Effector memory CD4-positive, alpha-beta T cell (primary cell): Measurements from ENCODE around the gene PLXDC2.

ENCODE experiments used
- DNase-seq, 3 donors: peaks; one replicate each; pipeline ENCODE4 v3.0.0-alpha.2; 2020
- H3K27ac ChIP-seq: 2 replicates; pipeline ENCODE4 v1.7.0; 2013; ENCODE audit warnings: mild to moderate bottlenecking, low read length, moderate library complexity; ENCODE audit not compliant: insufficient read depth, poor library complexity, severe bottlenecking
- H3K27me3 ChIP-seq: replicated peaks from 2 replicates; pipeline ENCODE4 v1.7.0; 2013; ENCODE audit warnings: mild to moderate bottlenecking, low read length; ENCODE audit not compliant: insufficient read depth, control insufficient read depth, poor library complexity, severe bottlenecking
- H3K36me3 ChIP-seq: 2 replicates; pipeline ENCODE4 v1.7.0; 2013; ENCODE audit warnings: mild to moderate bottlenecking, low read length, moderate library complexity; ENCODE audit not compliant: control insufficient read depth, insufficient read depth
- H3K4me1 ChIP-seq: 2 replicates; pipeline ENCODE4 v1.7.0; 2013; ENCODE audit warnings: low read length, mild to moderate bottlenecking; ENCODE audit not compliant: control insufficient read depth, insufficient read depth, poor library complexity, severe bottlenecking
- H3K4me3 ChIP-seq: 2 replicates; pipeline ENCODE4 v1.7.0; 2013; ENCODE audit warnings: low read length, low read depth, mild to moderate bottlenecking; ENCODE audit not compliant: insufficient read depth, poor library complexity, severe bottlenecking
- H3K9me3 ChIP-seq: 2 replicates; pipeline ENCODE4 v1.7.0; 2013; ENCODE audit warnings: mild to moderate bottlenecking, low read length, moderate library complexity; ENCODE audit not compliant: control insufficient read depth

PLXDC2 gene

DNA sequence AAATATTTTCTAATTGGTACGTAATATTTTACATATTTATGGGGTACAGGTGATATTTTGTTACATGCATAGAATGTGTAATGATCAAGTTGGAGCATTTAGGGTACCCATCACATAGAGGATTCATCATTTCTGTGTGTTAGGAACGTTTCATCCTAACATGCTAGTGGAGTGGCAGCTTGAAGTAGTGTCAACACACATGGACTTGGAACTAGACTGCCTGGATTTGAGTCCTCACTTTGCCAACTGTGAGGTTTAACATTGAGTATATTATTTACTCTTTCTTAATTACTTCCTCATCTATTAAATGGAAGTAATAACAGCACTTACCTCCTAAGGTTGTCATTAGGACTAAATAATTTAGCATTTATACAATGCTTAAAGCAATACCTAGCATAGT is 241.9 kb downstream of the PLXDC2 start:
- no peak overlapping the region for H3K4me3 ChIP-seq
- no peaks in the 10 kb centered on the region for H3K36me3 ChIP-seq
- no peaks in the 10 kb centered on the region for H3K4me1 ChIP-seq
- no peaks in the 10 kb centered on the region for H3K27me3 ChIP-seq
- H3K9me3 ChIP-seq: no peaks in the 10 kb centered on the region
- DNase-seq: no peak
- H3K27ac ChIP-seq: no peak overlapping the region

DNA sequence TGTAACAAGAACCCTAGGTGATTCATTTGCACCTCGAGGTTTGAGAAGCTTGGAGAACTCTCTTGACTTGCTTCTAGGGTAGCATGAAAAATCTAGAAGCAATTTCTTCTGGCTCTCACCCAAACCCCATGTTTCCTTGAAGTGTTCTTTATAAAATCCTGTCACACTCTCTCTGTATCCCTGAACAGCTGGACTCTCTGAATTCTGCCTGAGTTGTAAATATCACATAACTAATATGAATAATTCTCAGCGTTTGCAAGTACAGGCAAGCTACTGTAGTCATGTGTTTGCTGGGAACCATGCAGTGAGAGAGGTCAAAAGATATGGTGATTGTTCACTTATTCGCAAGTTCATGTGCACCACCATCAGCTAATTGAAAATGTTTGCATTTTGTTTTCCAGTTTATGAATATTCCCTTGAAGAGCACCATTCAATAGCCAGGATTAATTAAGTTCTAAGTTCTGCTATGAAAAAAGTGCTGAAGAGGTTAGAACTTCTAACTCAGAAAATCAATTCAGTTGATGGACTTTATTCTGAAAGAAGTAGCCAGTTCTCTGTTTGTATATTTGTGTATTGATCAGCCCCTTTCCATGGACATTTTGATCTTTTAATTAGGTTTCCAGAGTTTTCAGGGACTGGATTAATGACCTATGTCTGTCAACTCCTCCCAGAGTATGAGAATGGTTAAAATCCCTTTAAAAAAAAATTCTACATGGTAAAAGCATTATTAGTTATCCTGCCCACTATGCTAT is 243.0 kb downstream of the PLXDC2 start:
- H3K9me3 ChIP-seq: no peaks in the 10 kb centered on the region
- H3K4me1 ChIP-seq: no peaks in the 10 kb centered on the region
- no peak for DNase-seq
- H3K36me3 ChIP-seq: no peaks in the 10 kb centered on the region
- no peak overlapping the region for H3K4me3 ChIP-seq
- H3K27ac ChIP-seq: no peak overlapping the region
- no peaks in the 10 kb centered on the region for H3K27me3 ChIP-seq

GRCh38 chr10:20065814-20066213 is 249.6 kb downstream of the PLXDC2 start:
- Histone ChIP-seq H3K36me3 (no peaks in the 10 kb centered on the region), H3K9me3 (no peaks in the 10 kb centered on the region), H3K27me3 (no peaks in the 10 kb centered on the region), H3K27ac (no peak overlapping the region), H3K4me1 (no peaks in the 10 kb centered on the region), H3K4me3 (no peak overlapping the region)
- no peak for DNase-seq

- H3K4me3 ChIP-seq: no peak overlapping the region
- H3K27me3 ChIP-seq: no peaks in the 10 kb centered on the region
- H3K4me1 ChIP-seq: no peaks in the 10 kb centered on the region
- no peaks in the 10 kb centered on the region for H3K9me3 ChIP-seq
- no peak overlapping the region for H3K27ac ChIP-seq
- no peak for DNase-seq
- no peaks in the 10 kb centered on the region for H3K36me3 ChIP-seq
These were observed 256.9 kb downstream of the PLXDC2 start for GRCh38 chr10:20073167-20073566.

- no peaks in the 10 kb centered on the region for H3K36me3 ChIP-seq
- H3K27ac ChIP-seq: no peak overlapping the region
- DNase-seq: no peak
- H3K27me3 ChIP-seq: no peaks in the 10 kb centered on the region
- no peaks in the 10 kb centered on the region for H3K9me3 ChIP-seq
- no peaks in the 10 kb centered on the region for H3K4me1 ChIP-seq
- H3K4me3 ChIP-seq: no peak overlapping the region
These were observed 259.5 kb downstream of the PLXDC2 start for GRCh38 chr10:20075713-20076112.

DNA sequence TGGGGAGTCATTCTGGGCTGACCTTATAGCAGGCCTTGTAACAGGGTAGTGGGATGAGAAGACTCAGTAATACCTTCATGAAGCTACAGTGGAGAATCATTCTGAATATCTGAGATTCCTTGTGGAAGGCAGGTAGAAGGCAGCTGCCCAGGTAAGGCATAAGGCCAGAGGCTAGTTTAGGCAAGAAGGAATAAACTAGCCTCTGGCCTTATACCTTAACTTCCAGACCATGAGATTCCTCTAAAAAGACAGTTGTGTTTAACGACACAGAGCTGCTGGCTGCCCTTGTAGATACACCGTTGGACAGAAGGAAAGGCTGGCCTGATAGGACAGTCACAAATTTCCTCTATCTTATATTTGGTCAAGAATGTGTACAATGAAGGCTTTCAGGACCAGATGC is 268.2 kb downstream of the PLXDC2 start:
- Histone ChIP-seq H3K4me3 (no peak overlapping the region), H3K36me3 (no peaks in the 10 kb centered on the region), H3K4me1 (no peaks in the 10 kb centered on the region), H3K9me3 (no peaks in the 10 kb centered on the region), H3K27ac (no peak overlapping the region), H3K27me3 (no peaks in the 10 kb centered on the region)
- no peak for DNase-seq

DNA sequence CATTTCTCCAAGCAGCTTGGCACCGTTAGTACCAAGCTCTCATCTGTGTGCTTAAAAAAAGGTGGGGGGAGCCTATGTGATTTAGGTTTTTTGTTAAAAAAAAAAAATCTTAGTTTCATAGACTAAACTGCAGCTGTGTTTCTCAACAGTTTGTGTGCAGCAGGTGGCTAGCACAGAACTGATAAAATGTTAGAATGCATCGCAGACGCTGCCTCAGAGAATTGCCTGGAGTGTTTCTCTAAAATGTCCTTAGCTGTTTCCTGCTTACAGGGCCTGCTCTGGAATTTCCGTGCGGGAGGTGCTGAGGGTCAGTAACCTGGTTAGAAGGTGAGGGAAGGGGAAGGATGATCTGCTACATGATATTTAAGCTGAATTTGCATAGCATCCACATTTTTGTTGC is 268.9 kb downstream of the PLXDC2 start:
- no peak overlapping the region for H3K4me3 ChIP-seq
- H3K27me3 ChIP-seq: no peaks in the 10 kb centered on the region
- no peak for DNase-seq
- H3K27ac ChIP-seq: no peak overlapping the region
- H3K4me1 ChIP-seq: no peaks in the 10 kb centered on the region
- no peaks in the 10 kb centered on the region for H3K36me3 ChIP-seq
- H3K9me3 ChIP-seq: no peaks in the 10 kb centered on the region

DNA sequence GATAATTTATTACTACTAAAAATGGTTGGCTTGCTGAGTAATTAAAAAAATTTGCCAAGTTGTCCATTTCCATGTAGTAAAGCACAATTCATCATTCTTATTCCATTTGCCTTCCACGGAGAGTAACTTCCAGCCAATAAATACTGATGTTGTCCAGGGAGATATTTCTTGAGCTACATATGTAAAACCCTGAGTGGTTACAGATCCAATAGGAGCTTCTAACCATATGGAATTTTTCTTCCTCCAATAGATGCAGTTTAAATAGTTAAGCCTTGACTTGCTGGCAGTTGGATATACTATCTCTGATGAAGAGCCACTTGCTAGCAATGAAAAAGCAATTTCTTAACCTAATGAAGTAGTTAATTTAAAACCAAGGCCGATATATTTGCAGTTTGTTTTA is 271.1 kb downstream of the PLXDC2 start:
- Histone ChIP-seq H3K4me3 (no peak overlapping the region), H3K36me3 (no peaks in the 10 kb centered on the region), H3K27me3 (no peaks in the 10 kb centered on the region), H3K27ac (no peak overlapping the region), H3K4me1 (no peaks in the 10 kb centered on the region), H3K9me3 (no peaks in the 10 kb centered on the region)
- no peak for DNase-seq

DNA sequence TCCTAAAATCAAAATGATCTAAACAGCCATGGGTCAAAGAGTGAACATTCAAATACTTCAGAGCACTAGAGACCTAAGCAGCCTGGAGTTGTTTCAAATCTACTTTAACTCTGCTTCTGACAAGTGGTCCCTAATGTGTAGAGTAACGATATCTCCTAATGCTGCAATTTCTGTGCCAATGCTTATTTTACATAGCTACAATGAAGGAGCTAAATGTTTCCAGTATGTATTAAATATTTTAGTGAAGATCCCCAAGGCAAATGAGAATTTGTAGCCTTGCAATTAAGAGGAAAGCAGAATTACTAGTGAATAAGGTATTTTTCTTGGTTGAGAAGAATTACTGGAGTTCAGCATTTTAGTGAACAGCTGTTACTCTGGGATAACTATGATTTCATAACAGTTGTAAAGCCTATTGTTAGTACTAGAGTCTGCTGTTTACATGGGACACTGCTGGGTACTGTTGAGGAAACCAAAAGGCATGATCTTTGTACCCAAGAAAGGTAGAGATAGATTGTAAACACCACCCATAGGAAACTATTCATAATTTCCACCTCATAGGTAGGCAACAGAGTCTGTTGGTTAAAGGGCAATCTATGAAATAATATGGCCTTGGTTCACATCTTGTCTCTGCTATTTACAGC is 271.9 kb downstream of the PLXDC2 start:
- DNase-seq: no peak

GRCh38 chr10:20089879-20090278 is 273.6 kb downstream of the PLXDC2 start:
- Histone ChIP-seq H3K4me1 (no peaks in the 10 kb centered on the region), H3K27me3 (no peaks in the 10 kb centered on the region), H3K4me3 (no peak overlapping the region), H3K27ac (no peak overlapping the region), H3K9me3 (no peaks in the 10 kb centered on the region), H3K36me3 (no peaks in the 10 kb centered on the region)
- no peak for DNase-seq

More for the DNA sequence above, 271.9 kb downstream of the PLXDC2 start:
- no peaks in the 10 kb centered on the region for H3K36me3 ChIP-seq
- H3K27ac ChIP-seq: no peak overlapping the region
- no peaks in the 10 kb centered on the region for H3K9me3 ChIP-seq
- no peak overlapping the region for H3K4me3 ChIP-seq
- H3K27me3 ChIP-seq: no peaks in the 10 kb centered on the region
- no peaks in the 10 kb centered on the region for H3K4me1 ChIP-seq
